Brain microvascular endothelial cell (primary cell): ENCODE data around the gene CNIH3.
"Not testable (repeated sequence)": the region's sequence is repeated elsewhere in the genome, so short reads cannot be mapped to it uniquely, and the experiment has no call there.

Experiments used
- DNase-seq: peaks from one replicate; pipeline ENCODE4 v3.0.0-alpha.2; 2020
- H3K27ac ChIP-seq: fragments of 250-450 bp; sonication (Bioruptor Pico); 2 replicates; pipeline ENCODE4 v1.5.1; 2020; ENCODE audit warnings: mild to moderate bottlenecking, moderate library complexity
- H3K27me3 ChIP-seq: fragments of 250-450 bp; sonication (Bioruptor Pico); replicated peaks from 2 replicates; pipeline ENCODE4 v1.5.1; 2020; ENCODE audit warnings: mild to moderate bottlenecking
- H3K36me3 ChIP-seq: fragments of 250-450 bp; sonication (Bioruptor Pico); replicated peaks from 2 replicates; pipeline ENCODE4 v1.5.1; 2020; ENCODE audit warnings: mild to moderate bottlenecking
- H3K4me3 ChIP-seq: 2 replicates; pipeline ENCODE4 v1.5.1; 2011; ENCODE audit warnings: low read depth, mild to moderate bottlenecking, control low read depth, low read length, moderate library complexity
- in situ Hi-C: cut with HindIII; loops from 2 replicates; pipeline ENCODE4 v1.10.0; 2017; ENCODE audit warnings: low sequenced_read_pairs, low pct_ligation_motif_present
- TF ChIP-seq, protein P1 (sequence below): IDR thresholded peaks from 2 replicates; pipeline ENCODE4 v1.5.1; 2011; ENCODE audit warnings: low read depth, mild to moderate bottlenecking, moderate library complexity, low read length, control low read depth, inconsistent platforms; ENCODE audit errors: missing control alignments

Gene CNIH3

DNA sequence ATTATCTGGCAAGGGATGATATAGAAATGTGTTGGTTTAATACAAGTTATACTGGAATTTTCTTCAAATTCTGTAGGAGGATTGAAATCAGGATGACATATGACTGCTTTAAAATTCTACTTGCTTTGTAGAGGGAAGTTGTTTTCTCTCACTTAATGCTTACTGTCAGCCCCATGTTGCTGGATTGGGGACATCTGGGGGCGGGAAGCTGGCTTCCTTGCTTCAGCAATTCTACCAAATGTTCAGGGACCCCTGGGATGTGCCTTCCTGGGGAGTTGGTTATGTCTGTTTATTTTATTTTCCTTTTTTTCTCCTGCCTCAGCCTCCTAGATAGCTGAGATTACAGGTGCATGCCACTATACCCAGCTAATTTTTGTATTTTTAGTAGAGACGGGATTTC, 63.5 kb downstream of the CNIH3 start:
- Histone ChIP-seq H3K36me3 (no peaks in the 10 kb centered on the region), H3K27ac (no peak overlapping the region), H3K4me3 (no peak overlapping the region), H3K27me3 (no peaks in the 10 kb centered on the region)
- TF ChIP-seq, protein P1, sequence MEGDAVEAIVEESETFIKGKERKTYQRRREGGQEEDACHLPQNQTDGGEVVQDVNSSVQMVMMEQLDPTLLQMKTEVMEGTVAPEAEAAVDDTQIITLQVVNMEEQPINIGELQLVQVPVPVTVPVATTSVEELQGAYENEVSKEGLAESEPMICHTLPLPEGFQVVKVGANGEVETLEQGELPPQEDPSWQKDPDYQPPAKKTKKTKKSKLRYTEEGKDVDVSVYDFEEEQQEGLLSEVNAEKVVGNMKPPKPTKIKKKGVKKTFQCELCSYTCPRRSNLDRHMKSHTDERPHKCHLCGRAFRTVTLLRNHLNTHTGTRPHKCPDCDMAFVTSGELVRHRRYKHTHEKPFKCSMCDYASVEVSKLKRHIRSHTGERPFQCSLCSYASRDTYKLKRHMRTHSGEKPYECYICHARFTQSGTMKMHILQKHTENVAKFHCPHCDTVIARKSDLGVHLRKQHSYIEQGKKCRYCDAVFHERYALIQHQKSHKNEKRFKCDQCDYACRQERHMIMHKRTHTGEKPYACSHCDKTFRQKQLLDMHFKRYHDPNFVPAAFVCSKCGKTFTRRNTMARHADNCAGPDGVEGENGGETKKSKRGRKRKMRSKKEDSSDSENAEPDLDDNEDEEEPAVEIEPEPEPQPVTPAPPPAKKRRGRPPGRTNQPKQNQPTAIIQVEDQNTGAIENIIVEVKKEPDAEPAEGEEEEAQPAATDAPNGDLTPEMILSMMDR: no peak
- DNase-seq: no peak
- in situ Hi-C loops: no loop called here

GRCh38 chr1:224681816-224682215, 65.7 kb downstream of the CNIH3 start:
- Histone ChIP-seq H3K4me3 (no peak overlapping the region), H3K27me3 (no peaks in the 10 kb centered on the region), H3K27ac (no peak overlapping the region), H3K36me3 (no peaks in the 10 kb centered on the region)
- DNase-seq: no peak
- TF ChIP-seq, protein P1: no peak
- in situ Hi-C loops: no loop called here

DNA sequence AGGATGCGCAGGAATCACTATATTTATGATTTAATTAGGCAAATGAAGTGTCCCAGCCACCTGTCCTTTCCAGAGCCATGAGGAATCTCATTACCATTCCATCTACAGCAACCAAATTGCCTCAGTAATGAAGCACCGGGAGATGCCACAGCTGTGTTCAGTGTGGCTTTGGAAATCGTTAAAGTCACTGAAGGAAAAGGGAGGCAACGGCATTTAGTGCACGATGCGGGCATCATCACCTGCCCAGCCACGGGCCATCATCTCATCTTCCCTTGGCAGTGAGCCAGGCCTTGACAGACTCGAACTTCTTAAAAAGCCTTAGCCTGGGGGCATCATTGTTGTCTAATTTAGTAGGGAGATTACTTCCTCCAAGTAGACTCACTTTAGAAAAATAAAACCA, 67.8 kb downstream of the CNIH3 start:
- DNase-seq: no peak
- TF ChIP-seq, protein P1: no peak
- Histone ChIP-seq H3K36me3 (no peaks in the 10 kb centered on the region), H3K27ac (no peak overlapping the region), H3K4me3 (no peak overlapping the region), H3K27me3 (no peaks in the 10 kb centered on the region)
- in situ Hi-C loops: no loop called here

DNA sequence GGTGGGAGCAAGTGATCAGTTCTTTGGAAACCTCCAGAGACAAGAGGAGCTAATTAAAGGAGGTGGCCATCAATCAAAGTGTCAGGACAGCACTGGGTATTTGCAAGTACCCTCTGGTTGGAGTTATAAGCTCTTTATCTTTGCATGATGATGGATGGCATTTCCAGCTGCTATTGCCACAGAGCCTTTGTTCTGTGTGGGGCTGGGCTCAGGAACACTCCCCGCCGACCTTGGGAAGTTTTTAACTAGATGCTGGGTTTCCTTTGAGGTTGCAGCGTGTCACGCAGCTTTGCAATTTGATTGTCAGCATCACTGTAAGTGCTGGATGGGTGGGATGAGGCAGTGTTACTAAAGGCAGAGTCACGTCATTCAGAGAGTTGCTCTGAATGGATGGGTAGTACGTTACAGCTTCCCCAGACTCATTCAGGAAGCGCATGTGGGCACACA, 68.9 kb downstream of the CNIH3 start:
- Histone ChIP-seq H3K4me3 (no peak overlapping the region), H3K27ac (no peak overlapping the region), H3K36me3 (no peaks in the 10 kb centered on the region), H3K27me3 (no peaks in the 10 kb centered on the region)
- TF ChIP-seq, protein P1: no peak
- no peak for DNase-seq
- in situ Hi-C loops: no loop called here

DNA sequence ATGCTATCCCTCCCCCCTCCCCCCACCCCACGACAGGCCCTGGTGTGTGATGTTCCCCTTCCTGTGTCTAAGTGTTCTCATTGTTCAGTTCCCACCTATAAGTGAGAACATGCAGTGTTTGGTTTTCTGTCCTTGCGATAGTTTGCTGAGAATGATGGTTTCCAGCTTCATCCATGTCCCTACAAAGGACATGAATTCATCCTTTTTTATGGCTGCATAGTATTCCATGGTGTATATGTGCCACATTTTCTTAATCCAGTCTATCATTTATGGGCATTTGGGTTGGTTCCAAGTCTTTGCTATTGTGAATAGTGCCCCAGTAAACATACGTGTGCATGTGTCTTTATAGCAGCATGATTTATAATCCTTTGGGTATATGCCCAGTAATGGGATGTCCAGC, 70.0 kb downstream of the CNIH3 start:
- DNase-seq, H3K4me3 ChIP-seq, H3K27ac ChIP-seq, H3K27me3 ChIP-seq, in situ Hi-C loops, H3K36me3 ChIP-seq: not testable (repeated sequence)

DNA sequence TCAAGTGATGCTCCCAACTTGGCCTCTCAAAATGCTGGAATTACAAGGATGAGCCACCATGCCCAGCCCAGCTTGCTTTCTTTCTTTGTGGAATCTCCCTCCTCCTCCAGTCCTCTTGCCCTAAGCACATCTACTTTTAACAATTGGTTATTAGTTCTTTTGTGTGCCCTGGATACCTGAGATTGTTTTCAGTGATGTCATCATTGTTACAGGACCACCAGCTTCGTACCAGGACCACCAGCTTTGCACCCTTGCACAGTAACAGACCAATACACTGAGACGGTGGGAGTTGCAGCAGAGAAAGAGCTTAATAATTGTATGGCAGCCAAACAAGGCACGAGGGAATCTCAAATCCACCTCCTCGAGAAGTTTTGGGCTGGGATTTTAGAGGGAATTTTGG, 71.3 kb downstream of the CNIH3 start:
- no peaks in the 10 kb centered on the region for H3K36me3 ChIP-seq
- in situ Hi-C loops: no loop called here
- H3K27me3 ChIP-seq: no peaks in the 10 kb centered on the region
- no peak overlapping the region for H3K27ac ChIP-seq
- no peak for DNase-seq
- H3K4me3 ChIP-seq: no peak overlapping the region
- TF ChIP-seq, protein P1: no peak
